Stimulated activated CD8-positive, alpha-beta memory T cell treated with anti-CD3 and anti-CD28 coated beads, Interleukin-7, amount 100 ng/mL, for 24 hours (primary cell): ENCODE results near the gene PLCG1.

Experiments
- DNase-seq: peaks from one replicate; pipeline ENCODE4 v3.0.0-alpha.2; 2020; ENCODE audit warnings: low read depth

PLCG1 gene

GRCh38 chr20:41214666-41215065 is 77.3 kb downstream of the PLCG1 start:
- DNase-seq, result no peak

GRCh38 chr20:41217422-41217821 is 80.1 kb downstream of the PLCG1 start:
- no peak for DNase-seq

GRCh38 chr20:41218466-41218865 is 81.1 kb downstream of the PLCG1 start:
- no peak for DNase-seq

DNA sequence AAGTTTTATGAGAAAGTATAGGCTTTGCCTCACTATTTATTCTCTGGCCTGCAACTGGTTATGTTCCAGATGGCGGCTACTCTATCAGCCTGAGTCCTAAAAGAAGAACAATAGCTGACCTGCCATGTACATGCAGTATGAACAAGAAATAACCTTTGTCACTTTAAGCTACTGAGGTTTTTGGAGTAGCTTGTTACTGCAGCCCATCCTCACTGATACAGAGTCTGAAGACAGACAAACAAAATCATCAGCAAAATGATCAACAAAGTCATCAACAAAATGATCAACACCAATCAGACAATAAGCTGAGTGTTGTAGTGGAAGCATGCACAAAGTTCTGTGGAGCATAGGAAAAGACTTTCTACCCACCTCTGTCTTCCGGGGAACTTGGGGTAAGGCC is 82.5 kb downstream of the PLCG1 start:
- DNase-seq, result no peak

GRCh38 chr20:41221614-41222218 is 84.4 kb downstream of the PLCG1 start:
- DNase-seq, result no peak

GRCh38 chr20:41222296-41222695 is 85.0 kb downstream of the PLCG1 start:
- DNase-seq, result no peak

DNA sequence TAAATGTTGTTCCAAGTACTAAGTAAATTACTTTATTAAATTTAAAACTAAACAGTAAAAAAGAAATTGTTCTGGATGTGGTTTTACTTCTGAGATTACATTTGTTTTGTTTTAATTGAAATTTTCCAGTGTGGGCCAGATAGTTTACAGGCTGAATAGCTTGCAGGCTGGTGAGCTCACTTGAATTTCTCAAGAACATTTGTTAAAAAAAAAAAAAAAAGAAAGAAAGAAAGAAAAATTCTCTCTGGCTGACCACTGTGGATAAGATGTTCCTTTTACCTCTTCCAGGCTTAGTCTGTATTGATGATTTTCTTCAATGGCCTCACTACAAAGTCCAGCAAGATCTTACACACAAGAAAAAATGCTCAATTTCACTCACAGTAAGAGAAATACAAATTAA is 85.4 kb downstream of the PLCG1 start:
- DNase-seq, result no peak

DNA sequence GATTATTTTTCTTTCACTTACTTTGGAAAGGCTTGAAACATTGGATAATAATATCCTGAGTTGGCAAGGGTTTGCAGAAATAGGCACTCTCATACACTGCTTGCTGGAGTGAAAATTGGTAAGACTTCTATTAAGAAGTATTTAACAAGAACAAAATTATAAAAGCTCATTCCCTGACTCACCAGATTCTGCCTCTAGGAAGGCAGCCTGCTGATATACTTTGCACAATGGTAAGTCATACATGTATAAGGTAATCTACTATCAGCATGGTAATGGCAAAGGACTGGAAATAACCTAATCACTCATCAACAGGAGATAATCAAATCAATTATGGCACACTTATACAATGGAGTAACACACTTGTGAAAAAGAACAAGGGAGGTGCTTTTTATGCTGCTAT is 85.8 kb downstream of the PLCG1 start:
- DNase-seq, result no peak

- no peak for DNase-seq
Observed at GRCh38 chr20:41224281-41224680, 86.9 kb downstream of the PLCG1 start.

- no peak for DNase-seq
Observed at GRCh38 chr20:41225091-41225490, 87.7 kb downstream of the PLCG1 start.

DNA sequence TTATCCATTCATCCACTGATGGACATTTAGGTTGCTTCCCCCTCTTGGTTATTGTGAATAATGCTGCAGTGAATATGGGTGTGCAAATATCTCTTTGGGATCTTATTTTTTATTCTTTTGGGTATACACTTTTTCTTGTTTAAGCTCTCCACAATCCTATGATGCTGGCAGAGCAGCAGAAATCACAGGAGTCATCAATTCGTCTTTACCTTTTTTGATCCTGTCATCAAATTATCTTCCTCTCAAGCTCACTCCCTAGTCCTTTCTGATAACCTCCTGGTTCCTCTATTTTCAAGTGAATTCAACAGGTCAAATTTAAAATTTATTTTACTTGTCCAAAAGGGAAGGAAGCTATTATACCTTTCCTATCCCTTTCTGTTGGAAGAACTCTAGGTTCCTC is 89.1 kb downstream of the PLCG1 start:
- DNase-seq, result no peak
